ENCODE results near the gene AKT1S1.

Gene AKT1S1

DNA sequence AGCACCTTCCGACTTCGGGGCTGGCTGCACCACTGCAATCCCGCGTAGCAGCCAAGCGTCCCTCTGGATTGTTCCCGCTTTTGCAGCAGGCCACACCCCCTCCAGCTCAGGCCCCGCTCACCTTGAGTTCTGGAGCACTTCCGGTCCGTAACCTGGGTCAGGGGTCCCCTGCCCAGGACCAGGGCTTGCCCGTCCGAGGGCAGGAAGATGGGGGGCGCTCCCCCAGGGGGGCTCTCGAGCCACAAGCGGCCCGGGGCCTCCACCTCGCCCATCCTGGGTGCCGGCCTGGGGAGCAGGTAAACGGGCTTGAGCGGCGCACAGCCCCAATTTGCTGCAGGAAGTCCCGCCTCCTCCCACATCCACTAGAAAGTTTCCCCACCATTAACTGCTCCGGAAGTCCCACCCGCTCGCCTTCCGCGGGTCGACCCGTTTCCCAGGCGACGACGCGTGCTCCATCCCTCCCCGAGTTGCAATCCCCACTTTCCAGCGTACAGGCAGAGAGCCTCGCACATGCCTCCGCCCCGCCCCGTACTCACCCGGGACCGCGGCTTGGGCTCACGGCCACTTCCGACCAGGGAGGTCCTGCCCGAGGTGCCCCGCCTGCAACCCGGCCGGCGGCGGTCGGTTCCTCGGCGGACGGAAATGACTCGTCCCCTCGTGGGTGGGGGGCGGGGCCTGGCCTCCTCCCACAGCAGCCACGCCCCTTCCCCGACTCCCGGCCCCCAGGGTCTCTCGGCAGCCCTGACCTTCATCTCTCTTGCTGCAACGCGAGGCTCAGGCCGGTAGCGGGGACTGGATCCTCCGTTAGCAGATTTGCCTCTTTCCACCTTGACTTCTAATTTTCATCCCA is 10.0 kb downstream of the AKT1S1 start, which contains the start of gene PNKP:
Gene PNKP, minus strand, starts transcription at position 644 of the 850 bp plus-strand sequence. Its CDS starts 372 bp downstream, at position 272.
- peak; percentile 89 for DNase-seq

DNA sequence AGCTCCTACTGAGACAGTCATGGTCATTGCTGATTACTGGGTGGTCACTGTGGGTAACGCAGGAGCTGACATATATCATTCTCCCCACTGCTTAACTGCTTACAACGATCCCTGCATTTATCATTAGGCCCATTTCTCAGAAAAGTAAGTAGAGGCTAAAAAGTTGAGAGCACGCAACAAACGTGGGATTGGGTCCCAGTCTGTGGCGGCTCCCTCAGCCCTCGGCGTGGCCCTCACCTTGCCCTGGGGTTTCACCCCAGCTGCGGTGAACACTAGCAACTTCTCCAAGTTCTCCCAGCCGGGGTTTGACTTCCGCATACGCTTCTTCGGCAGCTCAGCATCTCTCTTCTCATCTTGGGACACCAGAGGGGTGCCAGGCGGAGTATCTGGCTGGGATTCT is 12.3 kb downstream of the AKT1S1 start:
- DNase-seq, result no peak

DNA sequence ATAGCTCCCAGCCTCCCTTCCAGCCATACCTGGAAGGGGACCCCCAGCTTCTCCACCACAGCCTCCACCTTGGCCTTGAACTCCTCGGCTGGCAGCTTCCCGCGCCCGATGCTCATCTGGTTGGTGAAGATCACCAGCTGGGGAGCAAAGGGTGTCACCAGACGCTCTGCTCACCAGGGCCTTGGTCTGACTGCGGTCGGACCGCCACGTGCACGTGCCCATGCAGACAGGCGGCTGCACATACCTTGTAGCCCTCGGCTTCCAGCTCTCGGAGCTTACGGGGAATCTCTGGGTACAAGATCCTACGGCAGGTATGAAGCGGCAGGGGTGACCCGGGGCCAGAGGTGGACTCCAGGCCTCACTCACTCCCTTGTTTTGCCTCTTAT is 13.2 kb downstream of the AKT1S1 start:
- no peak for DNase-seq

DNA sequence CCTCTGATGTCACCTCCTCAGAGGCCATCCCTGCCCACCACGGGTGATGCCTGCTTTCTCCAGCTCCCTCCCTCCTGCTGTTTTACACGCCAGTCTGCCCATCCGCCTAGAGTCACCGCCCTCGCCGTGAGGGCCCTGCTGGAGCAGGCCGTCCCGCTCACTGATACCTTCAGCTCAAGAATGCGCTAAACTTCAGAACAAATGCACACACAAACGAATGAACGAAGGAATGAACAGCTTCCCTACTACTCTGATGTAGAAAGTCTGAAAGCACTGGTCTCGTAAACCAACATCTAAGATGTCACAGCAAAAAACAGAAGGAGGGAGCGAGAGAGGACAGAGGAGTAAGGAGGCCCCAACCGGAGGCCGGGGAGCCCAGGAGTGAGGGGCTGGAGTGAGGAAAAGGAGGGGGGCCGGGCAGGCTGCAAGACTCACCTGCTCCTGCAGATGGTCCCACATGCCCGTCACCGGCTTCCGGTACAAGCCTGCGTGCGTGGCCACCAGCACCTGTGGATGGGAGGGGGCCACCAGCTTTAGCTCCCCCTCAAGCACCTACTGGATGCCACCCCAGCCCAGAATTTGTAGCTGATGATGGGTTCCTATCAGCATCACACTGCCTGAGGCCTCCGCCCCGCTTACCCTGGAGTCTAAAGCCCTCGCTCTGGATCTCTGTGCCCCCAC is 13.8 kb downstream of the AKT1S1 start:
- no peak for DNase-seq

DNA sequence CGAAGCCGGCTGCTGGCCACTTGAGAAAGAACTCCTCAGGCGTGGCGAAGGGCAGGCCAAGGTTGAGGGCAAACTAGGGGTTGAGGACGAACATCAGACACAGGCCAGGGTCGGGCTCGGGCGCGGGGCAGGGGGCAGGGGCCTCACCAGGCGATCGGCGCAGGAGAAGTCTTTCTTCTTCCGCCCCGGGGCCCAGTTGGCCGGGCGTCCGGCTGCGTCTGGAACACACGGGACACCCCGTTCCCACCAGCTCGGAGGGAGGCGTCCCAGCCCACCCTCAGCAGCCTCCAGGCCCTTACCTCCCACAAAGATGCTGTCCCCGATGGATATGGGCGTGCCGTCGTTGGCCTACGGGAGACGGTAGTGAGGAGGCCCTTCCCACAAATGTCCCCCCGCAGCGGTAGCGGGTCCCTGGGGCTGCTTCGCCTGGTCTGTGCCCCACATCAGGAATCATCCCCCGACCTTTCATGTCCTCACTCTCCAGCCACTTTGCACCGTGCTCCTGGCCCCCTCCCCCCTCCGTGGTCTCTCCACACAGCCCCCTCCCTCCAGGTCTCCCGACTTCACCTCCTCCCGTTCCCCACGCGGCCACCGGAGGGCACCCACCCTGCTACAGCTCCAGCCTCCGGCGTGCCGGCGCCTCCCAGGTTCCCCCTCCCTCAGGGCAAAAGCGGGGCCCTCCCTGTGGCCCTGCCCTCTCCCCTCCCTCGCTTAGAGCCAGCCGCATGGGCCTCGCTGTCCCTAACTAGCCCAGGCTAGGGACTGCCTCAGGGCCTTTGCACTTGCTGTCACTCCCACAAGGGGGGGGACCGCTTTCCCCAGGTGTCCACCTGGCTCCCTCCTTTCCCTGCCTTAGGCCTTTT is 14.5 kb downstream of the AKT1S1 start:
- DNase-seq, result no peak

DNA sequence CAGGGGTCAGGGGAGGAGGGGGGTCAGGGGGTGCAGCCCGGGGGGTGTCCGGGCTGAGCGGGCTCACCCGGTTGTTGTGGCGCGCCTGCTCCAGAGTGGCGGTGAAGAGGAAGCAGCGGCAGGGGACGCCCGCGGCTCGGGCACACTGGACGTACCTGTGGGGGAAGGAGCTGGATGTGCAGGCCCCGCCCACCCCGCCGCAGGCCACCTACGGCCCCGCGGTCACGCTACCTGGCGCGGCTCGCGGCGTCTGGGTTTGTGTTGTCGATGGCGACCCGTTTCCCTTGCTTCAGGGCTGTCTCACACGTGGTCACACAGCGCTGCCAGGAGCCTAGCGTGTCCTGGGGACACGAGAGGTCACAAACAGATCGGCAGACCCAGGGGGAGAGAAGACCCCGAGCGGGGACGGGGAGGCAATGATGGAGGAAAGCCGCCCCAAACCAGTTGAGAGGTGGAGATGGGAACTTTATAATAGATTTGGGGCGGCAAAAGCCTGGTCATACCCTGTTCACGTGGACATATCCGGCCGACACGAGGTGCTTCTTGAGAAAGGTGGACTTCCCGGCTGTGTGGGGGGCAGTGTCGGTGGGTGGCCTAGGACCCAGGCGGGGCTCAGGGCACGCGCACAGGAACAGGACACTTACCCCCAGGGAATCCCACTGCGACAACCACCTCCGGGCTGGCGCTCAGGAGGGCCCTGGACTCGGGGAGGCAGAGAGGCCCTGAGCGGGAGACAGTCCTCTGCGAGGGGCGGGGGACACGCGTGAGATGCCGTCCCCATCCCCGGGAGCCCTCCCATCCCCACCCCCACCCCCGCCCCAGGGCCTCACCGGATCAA is 15.4 kb downstream of the AKT1S1 start:
- DNase-seq, result no peak

DNA sequence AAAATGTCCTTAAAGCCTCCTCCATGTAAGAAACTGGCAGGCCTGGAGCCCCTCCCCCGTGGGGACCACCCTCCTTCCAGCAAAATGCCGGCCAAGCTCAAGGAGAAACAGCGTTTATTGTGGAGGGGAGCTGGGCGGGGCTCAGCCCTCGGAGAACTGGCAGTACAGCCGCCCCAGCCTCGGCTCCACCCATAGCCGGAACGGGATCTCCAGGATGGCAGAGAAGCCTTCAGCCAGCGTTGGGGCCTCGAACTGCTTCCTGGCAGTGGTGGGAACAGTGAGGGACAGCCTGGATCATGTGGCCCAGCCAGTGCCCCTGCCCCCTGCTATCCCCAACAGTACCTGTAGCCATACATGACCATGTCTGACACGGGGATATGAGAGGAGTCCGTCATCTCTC is 16.0 kb downstream of the AKT1S1 start:
- no peak for DNase-seq

DNA sequence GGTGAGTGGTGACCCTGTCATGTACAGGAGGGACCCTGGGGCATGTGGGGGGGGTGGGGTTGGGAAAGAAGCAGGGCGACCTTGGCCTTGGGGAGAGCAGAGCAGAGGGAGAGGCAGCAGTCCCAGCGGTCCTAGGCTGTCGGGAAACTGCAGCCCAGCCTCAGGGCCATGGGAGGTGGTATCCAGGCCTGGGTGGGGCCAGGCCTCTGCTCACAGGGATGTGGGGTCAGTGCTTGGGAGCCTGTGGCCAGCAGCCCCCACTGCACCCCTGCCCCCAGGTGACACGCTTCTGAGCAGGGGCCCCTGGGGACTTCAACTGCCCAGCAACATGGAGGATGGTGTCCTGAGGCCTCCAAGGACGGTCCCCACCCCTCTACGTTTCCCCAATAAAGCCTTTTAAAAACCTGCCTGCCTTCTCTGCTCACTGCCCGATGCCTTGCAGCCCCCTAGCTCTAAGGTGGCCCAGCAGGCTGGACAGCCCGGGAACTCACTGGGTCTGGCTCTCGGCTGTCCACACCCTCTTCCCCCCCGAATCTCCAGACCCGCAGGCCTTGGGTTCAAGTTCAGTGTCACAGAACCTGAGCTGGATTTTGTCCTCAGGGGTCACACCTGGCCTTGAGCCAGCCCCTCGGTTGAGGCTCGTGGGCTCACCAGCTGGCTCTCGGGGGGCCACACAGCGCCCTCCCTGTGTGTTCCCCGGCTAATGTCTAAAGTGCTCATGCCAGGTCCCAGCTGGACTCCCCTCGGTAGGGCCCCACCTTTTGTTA is 16.6 kb downstream of the AKT1S1 start:
- DNase-seq, result no peak

DNA sequence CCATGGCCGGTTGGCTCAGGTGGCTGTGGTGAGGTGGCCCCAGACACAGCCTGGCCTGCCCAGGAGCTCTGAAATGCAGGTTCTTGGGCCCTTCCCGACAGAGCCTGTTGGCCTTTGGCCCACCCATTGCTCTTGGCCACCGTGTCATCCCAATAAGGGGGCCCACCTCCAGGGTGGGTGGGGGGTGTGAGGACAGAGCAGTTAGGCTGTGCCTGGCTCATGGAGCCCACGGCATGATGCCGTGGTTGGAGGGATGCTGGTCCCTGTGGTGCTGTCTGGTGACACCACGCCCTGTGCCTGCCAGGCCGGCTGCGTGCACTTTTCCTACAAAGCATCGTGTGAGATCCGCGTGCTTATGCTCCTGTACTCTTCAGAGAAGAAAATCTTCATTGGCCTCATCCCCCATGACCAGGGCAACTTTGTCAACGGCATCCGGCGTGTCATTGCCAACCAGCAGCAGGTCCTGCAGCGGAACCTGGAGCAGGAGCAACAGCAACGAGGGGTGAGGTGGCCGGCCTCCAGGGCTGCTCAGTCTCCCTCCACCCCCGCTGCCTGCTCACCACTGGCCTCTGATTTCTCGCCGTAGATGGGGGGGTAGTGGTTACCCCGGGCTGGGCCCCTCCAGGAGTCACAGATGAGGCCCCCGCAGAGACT is 17.3 kb downstream of the AKT1S1 start:
- DNase-seq, result no peak

DNA sequence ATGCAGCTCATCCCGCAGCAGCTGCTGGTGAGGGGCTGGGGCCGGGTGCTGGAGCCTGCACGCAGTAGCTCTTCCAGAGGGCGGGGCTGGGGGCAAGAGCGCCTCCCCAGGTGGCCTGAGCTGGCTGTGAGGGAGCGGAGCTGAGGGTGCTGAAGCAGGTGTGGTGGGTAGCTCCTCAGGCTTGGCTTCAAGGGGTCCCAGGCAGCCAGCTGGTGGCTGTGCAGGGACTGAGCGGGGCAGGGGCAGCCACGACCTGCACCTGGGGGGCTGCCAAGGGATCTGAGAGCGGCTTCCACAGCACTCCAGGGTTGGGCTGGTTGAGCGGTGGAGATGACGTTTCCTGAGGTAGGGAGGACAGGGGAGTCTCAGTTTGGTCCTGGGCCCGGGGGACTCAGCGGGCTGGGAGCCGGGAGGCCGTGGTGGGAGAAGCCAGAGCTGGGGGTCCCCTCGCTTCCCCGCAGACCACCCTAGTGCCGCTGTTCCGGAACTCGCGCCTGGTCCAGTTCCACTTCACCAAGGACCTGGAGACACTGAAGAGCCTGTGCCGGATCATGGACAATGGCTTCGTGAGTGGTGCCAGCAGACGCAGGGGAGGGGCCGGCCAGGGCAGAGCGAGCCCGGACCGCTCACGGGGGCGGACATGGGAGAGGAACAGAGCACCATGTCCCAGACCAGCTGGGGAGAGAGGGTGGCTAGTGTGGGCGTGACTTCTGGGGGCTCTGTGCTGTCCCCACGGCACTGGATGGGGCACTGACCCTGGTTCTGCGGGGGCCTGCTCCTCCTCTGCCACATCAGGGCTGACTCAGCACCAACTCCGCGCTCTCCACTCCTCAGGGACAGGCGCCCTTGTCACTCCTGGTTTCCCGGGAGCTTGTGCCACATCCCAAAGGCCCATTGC is 18.8 kb downstream of the AKT1S1 start:
- no peak for DNase-seq

DNA sequence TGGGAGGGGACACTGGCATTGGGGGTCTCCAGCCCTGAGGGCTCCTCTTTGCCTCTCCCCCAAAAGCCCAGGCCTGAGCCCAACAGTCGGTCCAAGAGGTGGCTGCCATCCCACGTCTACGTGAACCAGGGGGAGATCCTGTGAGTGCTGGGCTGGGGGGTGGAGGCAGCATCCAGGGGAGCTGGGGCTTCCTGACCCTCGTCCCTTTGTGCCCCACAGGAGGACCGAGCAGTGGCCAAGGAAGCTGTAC is 19.4 kb downstream of the AKT1S1 start:
- DNase-seq, result no peak

DNA sequence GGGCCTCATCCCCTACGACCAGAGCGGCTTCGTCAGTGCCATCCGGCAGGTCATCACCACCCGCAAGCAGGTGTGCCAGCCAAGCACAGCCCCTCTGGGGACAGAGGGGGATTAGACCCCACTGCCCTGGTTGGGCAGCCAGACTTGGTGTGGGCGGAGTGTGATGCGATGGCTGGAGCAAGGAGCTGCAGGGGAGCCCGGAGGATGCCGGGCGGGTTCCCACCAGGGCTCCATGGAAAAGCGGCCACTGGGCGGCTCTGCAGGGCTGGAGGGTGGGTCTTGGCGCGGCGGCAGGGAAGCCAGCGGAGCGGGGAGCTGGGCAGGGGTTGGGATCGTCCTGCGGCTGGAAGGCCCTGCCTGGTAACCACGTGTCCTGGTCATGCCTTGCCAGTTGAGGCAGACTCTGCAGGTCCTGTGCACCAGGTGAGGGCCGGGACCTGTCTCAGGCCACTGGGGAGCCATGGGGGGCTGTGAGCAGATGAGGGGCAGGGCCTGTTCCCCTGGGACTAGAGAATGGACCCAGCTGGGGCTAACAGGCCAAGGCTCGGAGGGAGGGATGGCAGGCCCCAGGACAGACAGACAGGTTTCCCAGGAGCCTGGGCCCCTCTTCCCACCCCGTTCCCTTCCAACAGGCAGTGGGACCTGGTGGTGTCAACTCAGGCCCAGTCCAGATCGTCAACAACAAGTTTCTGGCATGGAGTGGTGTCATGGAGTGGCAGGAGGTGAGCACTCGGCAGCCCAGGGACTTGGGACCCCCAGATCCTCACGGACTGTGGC is 19.9 kb downstream of the AKT1S1 start:
- no peak for DNase-seq

DNA sequence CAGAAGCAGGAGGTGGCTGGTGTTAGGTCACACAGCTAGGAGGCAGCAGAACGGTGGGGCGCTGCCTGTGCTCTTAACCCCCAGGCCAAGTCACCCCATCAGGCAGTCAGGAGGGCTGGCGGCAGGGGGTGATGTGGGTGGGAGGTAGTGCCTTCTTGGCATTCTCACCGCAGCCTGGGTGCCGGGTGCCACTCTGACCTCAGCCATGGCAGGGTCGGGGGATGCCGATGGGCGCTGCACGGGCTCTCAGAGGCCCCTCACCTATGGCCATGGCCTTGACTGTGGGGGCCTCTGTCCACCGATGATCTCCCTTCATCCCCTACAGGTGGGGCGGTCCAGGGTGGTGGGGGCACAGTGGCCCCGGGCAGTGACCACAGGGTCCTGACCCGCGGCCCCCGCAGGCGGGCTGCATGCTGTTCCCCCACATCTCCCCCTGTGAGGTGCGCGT is 20.6 kb downstream of the AKT1S1 start:
- DNase-seq, result no peak

DNA sequence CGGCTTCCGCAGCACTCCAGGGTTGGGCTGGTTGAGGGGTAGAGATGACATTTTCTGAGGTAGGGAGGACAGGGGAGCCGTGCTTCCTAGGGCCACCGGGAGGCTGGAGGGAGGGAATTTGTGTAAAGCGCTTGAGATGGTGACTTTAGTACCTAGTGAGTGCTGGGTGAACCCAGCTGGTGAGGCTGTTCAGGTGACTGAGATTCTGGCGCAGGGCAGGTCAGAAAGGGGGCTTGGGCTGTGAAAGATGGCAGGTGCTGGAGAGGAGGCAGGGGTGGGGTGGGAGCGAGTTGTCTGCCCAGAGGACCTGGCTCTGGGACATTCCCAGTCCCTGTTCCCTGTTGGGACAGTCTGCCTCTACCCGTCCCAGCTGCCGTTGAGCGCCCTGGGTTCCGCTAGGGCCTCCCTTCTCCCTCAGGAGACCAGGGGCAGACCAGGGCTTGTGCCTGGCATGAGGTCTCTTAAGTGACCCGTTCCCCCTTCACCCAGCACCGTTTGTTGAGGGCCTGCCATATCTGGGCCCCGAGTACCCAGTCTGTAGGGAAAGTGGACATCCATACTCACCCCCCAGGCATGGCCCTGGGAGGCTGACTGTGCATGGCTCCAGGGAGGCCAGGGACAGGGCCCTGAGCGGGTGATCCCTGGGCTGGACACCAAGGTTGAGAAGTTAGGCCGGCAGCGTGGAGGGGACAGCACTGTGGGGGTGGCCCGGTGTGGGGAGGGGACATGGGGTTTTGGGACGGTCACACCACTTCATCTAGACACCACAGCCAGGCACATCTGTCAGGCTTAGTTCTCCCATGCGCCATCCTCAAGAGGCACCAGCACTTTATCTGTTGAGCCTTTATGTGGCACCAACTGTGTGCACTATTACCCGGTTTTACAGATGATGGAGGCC is 21.2 kb downstream of the AKT1S1 start:
- DNase-seq, result no peak

DNA sequence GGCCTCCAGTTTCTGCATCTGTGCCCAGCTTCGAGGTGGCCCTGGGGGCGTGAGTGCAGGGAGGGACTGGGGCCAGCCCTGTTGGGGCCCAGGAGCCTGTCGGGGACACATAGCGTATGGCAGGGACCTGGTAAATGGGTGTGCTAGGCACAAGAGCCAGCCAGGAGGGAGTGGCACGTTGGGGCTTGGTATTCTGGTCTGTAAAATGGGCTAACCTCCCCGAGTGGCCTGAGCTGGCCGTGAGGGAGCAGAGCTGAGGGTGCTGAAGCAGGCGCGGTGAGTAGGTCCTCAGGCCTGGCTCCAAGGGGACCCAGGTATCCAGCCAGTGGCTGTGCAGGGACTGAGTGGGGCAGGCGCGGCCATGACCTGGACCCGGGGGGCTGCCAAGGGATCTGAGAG is 21.9 kb downstream of the AKT1S1 start:
- no peak for DNase-seq

DNA sequence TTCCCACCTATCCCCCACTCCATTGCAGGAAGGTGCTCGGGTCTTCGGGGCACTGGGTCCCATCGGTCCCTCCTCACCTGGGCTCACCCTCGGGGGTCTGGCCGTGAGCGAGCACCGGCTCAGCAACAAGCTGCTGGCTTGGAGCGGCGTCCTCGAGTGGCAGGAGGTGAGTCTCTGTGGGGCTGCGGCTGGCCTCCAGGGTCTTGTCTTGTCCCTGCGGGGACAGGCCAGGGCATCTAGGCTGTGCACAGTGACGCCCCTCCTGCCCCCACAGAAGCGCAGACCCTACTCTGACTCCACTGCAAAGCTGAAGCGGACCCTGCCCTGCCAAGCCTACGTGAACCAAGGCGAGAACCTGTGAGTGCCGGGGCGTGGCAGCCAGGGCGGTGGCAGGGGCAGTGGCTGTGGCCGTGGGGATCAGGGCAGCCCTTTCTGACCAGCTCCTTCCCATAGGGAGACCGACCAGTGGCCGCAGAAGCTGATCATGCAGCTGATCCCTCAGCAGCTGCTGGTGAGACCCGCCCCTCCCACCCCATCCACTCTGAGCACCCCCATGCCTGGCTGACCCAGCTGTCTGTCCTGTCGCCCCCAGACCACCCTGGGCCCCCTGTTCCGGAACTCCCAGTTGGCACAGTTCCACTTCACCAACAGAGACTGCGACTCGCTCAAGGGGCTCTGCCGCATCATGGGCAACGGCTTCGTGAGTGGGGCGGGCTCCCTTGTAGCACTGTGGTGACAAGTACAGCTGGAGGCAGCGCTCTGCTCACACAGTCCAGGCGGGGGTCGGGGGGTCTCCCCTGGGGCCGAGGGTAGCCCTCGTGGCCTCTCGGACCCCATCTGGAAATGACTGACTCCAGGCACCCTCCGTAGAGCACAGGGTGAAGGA is 22.5 kb downstream of the AKT1S1 start:
- no peak for DNase-seq

DNA sequence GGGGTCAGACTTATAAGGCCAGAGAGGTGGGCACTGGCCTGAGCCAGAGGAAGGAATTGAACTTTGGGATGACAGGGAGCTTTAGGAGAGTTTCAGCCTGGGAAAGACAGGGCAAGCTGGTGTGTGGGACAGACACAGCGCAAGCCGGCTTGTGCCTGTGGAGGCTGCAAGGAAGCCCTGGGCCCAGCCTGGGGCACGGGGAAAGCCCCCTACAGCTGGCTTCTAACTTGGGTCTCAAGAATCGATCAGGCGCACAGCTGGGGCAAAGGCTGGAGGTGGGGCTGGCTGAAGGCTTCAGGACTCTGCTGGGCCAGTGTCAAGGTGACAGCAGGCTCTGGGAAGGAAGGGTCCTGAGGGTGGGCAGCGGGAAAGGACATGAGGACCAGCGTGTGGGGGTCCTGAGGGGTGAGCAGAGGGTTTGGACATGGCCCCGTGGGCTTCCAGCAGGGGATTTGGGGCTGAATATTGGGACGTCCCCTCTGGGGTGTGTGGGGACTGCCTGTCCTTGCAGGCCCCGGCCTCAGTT is 23.2 kb downstream of the AKT1S1 start:
- no peak for DNase-seq

All from CD4-positive, alpha-beta T cell treated with Interleukin-12 subunit alpha and Interleukin-12 subunit beta, for 1 hour (primary cell).